Measurements from ENCODE around the gene FXYD6.

GRCh38 chr11:117792992-117793391 lies 83.5 kb downstream of the FXYD6 start:
- TF ChIP-seq GATA2 (IDR thresholded peaks at IDR 0.05; ENCODE audit: low read depth, low read length) (no peak), GATA3 (IDR thresholded peaks at IDR 0.05; ENCODE audit: low read depth, low read length) (no peak)
